GM19463 (cell line): ENCODE measurements around the gene PREX1.
"Not testable (repeated sequence)": the region's sequence is repeated elsewhere in the genome, so short reads cannot be mapped to it uniquely, and the experiment has no call there.

Source experiments
- ATAC-seq: cut with Tn5 transposase; IDR thresholded peaks from one replicate; pipeline ENCODE4 v1.9.1; 2021; ENCODE audit warnings: mild to moderate bottlenecking, moderate library complexity; ENCODE audit not compliant: unreplicated experiment

Gene PREX1

GRCh38 chr20:48846516-48847492 is 19.0 kb upstream of the PREX1 start:
- peak; percentile 96 for ATAC-seq

GRCh38 chr20:48845721-48846306 is 18.0 kb upstream of the PREX1 start:
- ATAC-seq = no peak

GRCh38 chr20:48844996-48845395 is 17.2 kb upstream of the PREX1 start:
- ATAC-seq = no peak

- ATAC-seq = not testable (repeated sequence)
Measured at GRCh38 chr20:48843896-48844295, 16.1 kb upstream of the PREX1 start.

GRCh38 chr20:48843057-48843806 is 15.4 kb upstream of the PREX1 start:
- ATAC-seq = no peak

GRCh38 chr20:48841875-48842529 is 14.2 kb upstream of the PREX1 start:
- no peak for ATAC-seq

- no peak for ATAC-seq
Measured at GRCh38 chr20:48841196-48841874, 13.5 kb upstream of the PREX1 start.

- no peak for ATAC-seq
Measured at GRCh38 chr20:48839154-48839917, 11.5 kb upstream of the PREX1 start.

- no peak for ATAC-seq
Measured at GRCh38 chr20:48837014-48837413, 9.2 kb upstream of the PREX1 start.

GRCh38 chr20:48835390-48835789 is 7.6 kb upstream of the PREX1 start:
- ATAC-seq = no peak

- ATAC-seq = no peak
Measured at GRCh38 chr20:48834278-48834677, 6.5 kb upstream of the PREX1 start.

- ATAC-seq = no peak
Measured at GRCh38 chr20:48832405-48832730, 4.6 kb upstream of the PREX1 start.

- ATAC-seq = no peak
Measured at GRCh38 chr20:48831718-48832404, 4.1 kb upstream of the PREX1 start.

GRCh38 chr20:48830826-48831318 is 3.1 kb upstream of the PREX1 start:
- ATAC-seq = no peak

GRCh38 chr20:48829940-48830339 is 2.1 kb upstream of the PREX1 start:
- no peak for ATAC-seq

GRCh38 chr20:48828734-48829460 is 1.1 kb upstream of the PREX1 start:
- no peak for ATAC-seq

GRCh38 chr20:48826883-48827771 is 672 bp downstream of the PREX1 start:
- peak; percentile 7 for ATAC-seq
